Dedifferentiated amniotic fluid mesenchymal stem cell (primary cell): ENCODE measurements around the gene TADA1.

ENCODE experiments used
- DNase-seq: peaks from one replicate; pipeline ENCODE4 v3.0.0-alpha.2; 2016; ENCODE audit errors: extremely low spot score

Gene TADA1

GRCh38 chr1:166875734-166876539 lies at the start of gene TADA1:
TSS of gene TADA1 (minus strand) at chr1:166876264. CDS start at chr1:166876233, 31 bp downstream.
- peak; percentile 97 for DNase-seq

GRCh38 chr1:166924823-166925541 lies 48.9 kb upstream of the TADA1 start:
- no peak for DNase-seq

GRCh38 chr1:166920561-166921475 lies 44.8 kb upstream of the TADA1 start:
- no peak for DNase-seq

GRCh38 chr1:166918956-166919316 lies 42.9 kb upstream of the TADA1 start:
- DNase-seq = no peak

- no peak for DNase-seq
Measured at GRCh38 chr1:166918088-166918955, 42.3 kb upstream of the TADA1 start.

- DNase-seq = no peak
Measured at GRCh38 chr1:166915941-166916340, 39.9 kb upstream of the TADA1 start.

- no peak for DNase-seq
Measured at GRCh38 chr1:166915042-166915441, 39.0 kb upstream of the TADA1 start.

GRCh38 chr1:166914111-166914510 lies 38.0 kb upstream of the TADA1 start:
- DNase-seq = no peak

- no peak for DNase-seq
Measured at GRCh38 chr1:166911624-166912023, 35.6 kb upstream of the TADA1 start.

GRCh38 chr1:166910396-166910994 lies 34.4 kb upstream of the TADA1 start:
- DNase-seq = peak; percentile 36

GRCh38 chr1:166908942-166909341 lies 32.9 kb upstream of the TADA1 start:
- no peak for DNase-seq

GRCh38 chr1:166907763-166908162 lies 31.7 kb upstream of the TADA1 start:
- DNase-seq = no peak

GRCh38 chr1:166907051-166907450 lies 31.0 kb upstream of the TADA1 start:
- no peak for DNase-seq

- DNase-seq = no peak
Measured at GRCh38 chr1:166906647-166907046, 30.6 kb upstream of the TADA1 start.

- peak; percentile 20 for DNase-seq
Measured at GRCh38 chr1:166905900-166906299, 29.8 kb upstream of the TADA1 start.

GRCh38 chr1:166905136-166905535 lies 29.1 kb upstream of the TADA1 start:
- DNase-seq = no peak

GRCh38 chr1:166903232-166903631 lies 27.2 kb upstream of the TADA1 start:
- no peak for DNase-seq

- DNase-seq = no peak
Measured at GRCh38 chr1:166902279-166902678, 26.2 kb upstream of the TADA1 start.

GRCh38 chr1:166900987-166901386 lies 24.9 kb upstream of the TADA1 start:
- DNase-seq = no peak

- DNase-seq = no peak
Measured at GRCh38 chr1:166899769-166900168, 23.7 kb upstream of the TADA1 start.

GRCh38 chr1:166895766-166896165 lies 19.7 kb upstream of the TADA1 start:
- no peak for DNase-seq
